HG03469 (cell line): ENCODE data around the gene PRG3.
"Not testable (repeated sequence)": the region's sequence is repeated elsewhere in the genome, so short reads cannot be mapped to it uniquely, and the experiment has no call there.

Experiments used
- ATAC-seq: cut with Tn5 transposase; IDR thresholded peaks from one replicate; pipeline ENCODE4 v1.9.1; 2021; ENCODE audit warnings: mild to moderate bottlenecking, moderate library complexity, moderate number of reproducible peaks; ENCODE audit not compliant: unreplicated experiment

PRG3 gene

DNA sequence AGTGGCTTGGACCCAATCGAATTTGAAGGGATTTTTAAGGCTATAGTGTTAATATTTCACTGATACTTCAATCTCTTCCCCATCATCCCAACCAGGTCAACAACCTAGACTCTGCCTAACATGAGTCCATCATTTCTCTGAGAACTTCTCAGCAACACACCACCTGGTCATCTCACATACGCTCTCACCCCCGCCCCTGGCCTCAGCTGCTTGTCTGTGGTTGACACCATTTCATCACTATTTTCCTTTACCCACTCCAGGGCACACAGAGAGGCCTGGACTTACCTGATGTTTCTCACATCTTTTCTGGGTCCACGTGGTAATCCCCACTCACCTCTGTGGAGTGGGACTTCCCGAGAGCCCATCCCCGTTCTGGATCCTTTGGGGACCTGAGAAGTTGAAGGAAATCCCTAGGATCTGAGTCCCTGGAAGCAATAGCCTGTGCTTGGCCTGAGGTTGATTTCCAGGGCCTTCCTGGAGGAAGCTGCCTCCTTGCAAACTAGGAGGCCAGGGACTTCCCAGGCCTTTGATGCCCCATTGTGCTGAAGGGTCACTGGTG lies 39.6 kb downstream of the PRG3 start:
- no peak for ATAC-seq

GRCh38 chr11:57340039-57340615 lies 40.8 kb downstream of the PRG3 start:
- no peak for ATAC-seq

DNA sequence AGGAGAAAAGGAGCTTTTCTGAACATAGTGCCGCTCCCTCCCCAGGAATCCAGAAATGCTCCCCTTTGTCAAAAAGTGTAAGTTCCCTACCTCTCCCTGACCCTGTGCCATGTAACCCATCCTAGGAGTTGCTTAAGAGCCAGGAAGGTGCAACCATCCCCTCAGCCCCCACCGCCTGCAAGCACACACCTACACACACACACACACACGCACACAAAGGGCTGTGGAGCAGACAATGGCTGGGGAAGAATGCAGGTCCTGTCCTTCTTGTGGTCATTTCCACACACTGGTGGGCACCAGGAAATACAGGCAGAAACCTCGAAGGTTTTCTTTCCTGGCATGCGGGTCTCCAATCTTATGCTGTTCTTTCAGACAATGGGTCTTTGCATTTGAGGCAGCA lies 41.6 kb downstream of the PRG3 start:
- ATAC-seq, result no peak

DNA sequence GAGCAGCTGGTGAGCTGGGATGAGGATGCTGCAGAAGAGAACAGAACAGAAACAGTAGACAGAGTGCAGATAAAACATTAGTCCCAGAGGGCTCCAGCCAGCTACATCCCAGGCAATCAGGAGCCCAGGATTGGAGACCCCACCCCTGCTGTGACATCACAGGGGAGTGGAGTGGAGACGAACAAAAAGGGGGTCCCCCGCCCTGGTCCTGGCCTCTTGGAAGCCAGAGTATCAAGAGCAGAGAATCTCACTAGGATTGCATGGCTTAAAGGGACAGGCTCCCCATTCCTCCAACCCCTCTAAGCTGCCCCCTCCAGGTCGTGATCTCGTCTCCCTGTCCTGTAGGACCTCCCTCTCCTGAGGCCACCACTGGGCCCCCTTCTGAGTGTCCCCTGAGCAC lies 42.8 kb downstream of the PRG3 start, which contains the start of gene P2RX3:
TSS of gene P2RX3 (plus strand) at position 211 of the 400 bp plus-strand sequence. CDS start 199 bp downstream, outside the sequence.
- no peak for ATAC-seq

GRCh38 chr11:57336856-57337255 lies 44.1 kb downstream of the PRG3 start:
- ATAC-seq, result not testable (repeated sequence)

DNA sequence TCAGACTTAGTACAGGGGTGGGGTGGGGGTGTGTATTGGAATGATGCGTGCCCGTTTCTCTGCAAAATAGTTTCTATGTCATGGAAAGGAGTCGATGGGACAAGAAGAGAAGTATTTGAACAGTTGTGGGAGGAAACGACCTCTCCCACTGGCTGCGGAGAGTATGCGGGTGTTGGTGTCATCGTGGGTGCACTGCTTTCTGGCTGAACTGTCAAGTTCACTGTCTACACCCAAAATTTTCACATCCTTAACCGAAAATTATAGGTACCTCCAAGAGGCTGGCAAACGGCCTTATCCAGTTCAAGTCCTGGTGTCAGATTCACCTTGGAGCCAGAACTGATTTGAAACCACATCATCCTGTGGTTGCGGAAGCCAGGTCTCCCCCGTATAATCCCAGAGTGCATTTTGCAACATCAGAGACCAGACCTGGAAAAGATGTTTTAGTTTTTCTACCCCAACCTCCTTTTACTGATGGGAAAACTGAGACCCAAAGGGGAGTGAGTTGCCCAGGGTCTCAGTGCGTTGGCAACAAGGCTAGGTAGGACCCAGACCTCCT lies 44.8 kb downstream of the PRG3 start:
- no peak for ATAC-seq

GRCh38 chr11:57335343-57336110 lies 45.4 kb downstream of the PRG3 start, which contains the start of gene SSRP1:
SSRP1 (minus strand) TSS chr11:57335892; CDS start chr11:57335121, 771 bp downstream.
- peak; percentile 97 for ATAC-seq

DNA sequence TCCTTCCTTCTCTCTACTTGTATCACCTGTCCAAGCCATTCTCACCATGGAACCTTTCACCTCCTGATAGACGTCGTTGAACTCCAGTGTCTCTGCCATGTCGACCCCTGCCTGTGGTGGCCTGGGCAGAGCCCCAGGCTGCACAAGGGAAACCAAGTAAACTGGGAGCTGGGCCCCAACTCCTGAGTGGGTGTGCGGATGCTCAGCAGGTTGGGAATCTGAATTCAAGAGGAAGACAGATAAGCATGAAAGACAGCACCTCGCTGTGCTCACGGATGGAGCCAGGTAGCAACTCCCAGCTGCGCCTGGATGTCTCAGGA lies 46.0 kb downstream of the PRG3 start:
- ATAC-seq, result no peak

GRCh38 chr11:57332694-57333440 lies 48.1 kb downstream of the PRG3 start:
- ATAC-seq, result no peak

DNA sequence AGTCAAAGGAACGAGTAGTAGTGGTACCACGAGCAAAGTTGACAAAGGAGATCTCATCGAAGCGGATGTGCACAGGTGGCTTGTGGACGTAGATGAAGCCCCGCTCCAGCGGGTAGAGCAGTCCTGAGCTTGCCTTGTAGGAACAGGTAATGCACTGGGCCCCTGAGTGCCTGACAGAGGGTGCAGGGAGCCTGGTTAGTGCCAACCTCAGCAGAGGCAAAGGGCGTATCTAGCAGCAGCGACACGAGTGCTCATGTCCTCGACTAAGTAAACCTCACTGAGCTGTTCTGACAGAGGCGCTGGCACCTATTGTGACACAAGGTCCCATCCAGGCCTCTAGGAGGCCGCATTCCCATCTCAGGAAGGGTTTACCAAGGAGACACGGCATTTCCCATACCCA lies 49.2 kb downstream of the PRG3 start:
- no peak for ATAC-seq

DNA sequence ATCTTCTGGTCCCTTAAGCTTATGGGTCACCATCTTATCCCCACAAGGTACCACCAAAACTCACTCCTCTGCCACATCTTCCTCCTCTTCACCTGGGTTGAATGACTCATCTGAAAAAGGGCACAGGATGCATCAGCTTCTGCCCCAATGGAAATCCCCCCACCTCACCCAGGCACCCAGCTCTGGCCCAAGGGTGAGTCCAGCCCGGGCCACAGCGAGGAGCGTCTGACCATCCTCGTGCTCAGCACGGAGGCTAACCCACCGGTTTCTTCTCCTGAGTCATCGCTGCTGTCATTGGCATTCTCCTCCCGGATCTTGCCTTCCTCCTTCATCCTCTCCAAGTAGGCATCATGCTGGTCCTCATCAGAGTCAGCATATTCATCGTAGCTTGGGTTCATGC lies 50.9 kb downstream of the PRG3 start:
- no peak for ATAC-seq

- no peak for ATAC-seq
Observed at GRCh38 chr11:57327721-57328120, 53.2 kb downstream of the PRG3 start.
